Testis (tissue), 2 donors: ENCODE measurements around the gene FBN1.

ENCODE experiments used
- CTCF ChIP-seq, 3 experiments: fragments of 450-650 bp in 2 of 3; fragments of 200-600 bp in 1 of 3; sonication (generic) in 1 of 3; IDR thresholded peaks; one replicate each; pipeline ENCODE4 v1.5.1; 2016 to 2019; ENCODE audit warnings: antibody characterized with exemption in 3 of 3, mild to moderate bottlenecking in 2 of 3, moderate library complexity in 1 of 3
- POLR2A ChIP-seq: fragments of 450-650 bp; IDR thresholded peaks from one replicate; pipeline ENCODE4 v1.6.1; 2017; ENCODE audit warnings: antibody characterized with exemption, mild to moderate bottlenecking, moderate library complexity

- no peak for TF ChIP-seq CTCF (IDR thresholded peaks at IDR 0.05)
- no peak for TF ChIP-seq POLR2A
Observed at GRCh38 chr15:48574187-48574586, 71.3 kb downstream of the FBN1 start.
